Cerebellar cortex (tissue), 1 donor: ENCODE results near the gene BNIP2.
A peak's percentile ranks its signal among the peaks of the same experiment; 100 is the strongest.
"Not testable (repeated sequence)": the region's sequence is repeated elsewhere in the genome, so short reads cannot be mapped to it uniquely, and the experiment has no call there.

Experiments
- DNase-seq: peaks from one replicate; pipeline ENCODE4 v3.0.0-alpha.2; 2015; ENCODE audit warnings: low spot score

BNIP2 gene

GRCh38 chr15:59688782-59689625 is at the start of gene BNIP2:
TSS of gene BNIP2 (minus strand) at chr15:59689320. CDS start at chr15:59682457, 6,863 bp downstream.
- peak; percentile 97 for DNase-seq

GRCh38 chr15:59738676-59739075 is 49.6 kb upstream of the BNIP2 start:
- DNase-seq = no peak

- no peak for DNase-seq
These were observed 47.1 kb upstream of the BNIP2 start for GRCh38 chr15:59736181-59736580.

GRCh38 chr15:59725151-59725486 is 36.0 kb upstream of the BNIP2 start:
- DNase-seq = no peak

- DNase-seq = no peak
These were observed 34.7 kb upstream of the BNIP2 start for GRCh38 chr15:59723687-59724346.

- no peak for DNase-seq
These were observed 33.4 kb upstream of the BNIP2 start for GRCh38 chr15:59722476-59722875.

GRCh38 chr15:59722037-59722436 is 32.9 kb upstream of the BNIP2 start:
- no peak for DNase-seq

GRCh38 chr15:59721411-59721810 is 32.3 kb upstream of the BNIP2 start:
- no peak for DNase-seq

- DNase-seq = no peak
These were observed 24.1 kb upstream of the BNIP2 start for GRCh38 chr15:59713177-59713576.

- DNase-seq = no peak
These were observed 22.5 kb upstream of the BNIP2 start for GRCh38 chr15:59711451-59712243.

GRCh38 chr15:59707619-59708018 is 18.5 kb upstream of the BNIP2 start:
- no peak for DNase-seq

- no peak for DNase-seq
These were observed 15.1 kb upstream of the BNIP2 start for GRCh38 chr15:59703979-59704796.

- DNase-seq = no peak
These were observed 13.2 kb upstream of the BNIP2 start for GRCh38 chr15:59702351-59702750.

- no peak for DNase-seq
These were observed 12.8 kb upstream of the BNIP2 start for GRCh38 chr15:59701880-59702279.

GRCh38 chr15:59699810-59700431 is 10.8 kb upstream of the BNIP2 start:
- DNase-seq = no peak

- not testable (repeated sequence) for DNase-seq
These were observed 8.9 kb upstream of the BNIP2 start for GRCh38 chr15:59698065-59698464.

GRCh38 chr15:59696332-59696731 is 7.2 kb upstream of the BNIP2 start:
- DNase-seq = no peak

- no peak for DNase-seq
These were observed 5.7 kb upstream of the BNIP2 start for GRCh38 chr15:59694779-59695178.

- DNase-seq = peak; percentile 43
These were observed 2.2 kb upstream of the BNIP2 start for GRCh38 chr15:59691194-59691805.

- peak; percentile 72 for DNase-seq
These were observed 611 bp upstream of the BNIP2 start for GRCh38 chr15:59689626-59690236.

GRCh38 chr15:59688423-59688781 is 718 bp downstream of the BNIP2 start:
- DNase-seq = peak; percentile 41
